Spleen (tissue), 7 donors: ENCODE data around the gene CEACAM5.

Experiments used
- POLR2A ChIP-seq, 3 donors: fragments of 450-650 bp; IDR thresholded peaks; one replicate each; pipeline ENCODE4 v1.5.1; 2017; ENCODE audit warnings: antibody characterized with exemption in 3 of 3, mild to moderate bottlenecking in 1 of 3
- POLR2AphosphoS5 ChIP-seq, 3 donors: sonication (generic); formaldehyde crosslinking; IDR thresholded peaks; one replicate each; pipeline ENCODE4 v1.5.1; 2017; ENCODE audit warnings: antibody characterized with exemption in 3 of 3
- TF ChIP-seq, protein P1 (sequence below), 11 experiments: fragments of 200-600 bp in 7 of 11; fragments of 450-650 bp in 4 of 11; sonication (generic) in 4 of 11; IDR thresholded peaks in 8 of 11; conservative IDR thresholded peaks in 3 of 11; 1 replicate in 7 of 11; 2 replicates in 4 of 11; pipeline versions ENCODE4 v1.4.0 to v1.8.0; 2016 to 2021; ENCODE audit warnings: antibody characterized with exemption in 11 of 11, inconsistent platforms in 4 of 11, mild to moderate bottlenecking in 1 of 11
- donor health status: DM: no; HTN: no; CAD: no; lungs with moderate emphysema.
- donor health status: DM: no; HTN: no; CAD: no.
- donor health status: DM: no; HTN: no; CAD: no.

DNA sequence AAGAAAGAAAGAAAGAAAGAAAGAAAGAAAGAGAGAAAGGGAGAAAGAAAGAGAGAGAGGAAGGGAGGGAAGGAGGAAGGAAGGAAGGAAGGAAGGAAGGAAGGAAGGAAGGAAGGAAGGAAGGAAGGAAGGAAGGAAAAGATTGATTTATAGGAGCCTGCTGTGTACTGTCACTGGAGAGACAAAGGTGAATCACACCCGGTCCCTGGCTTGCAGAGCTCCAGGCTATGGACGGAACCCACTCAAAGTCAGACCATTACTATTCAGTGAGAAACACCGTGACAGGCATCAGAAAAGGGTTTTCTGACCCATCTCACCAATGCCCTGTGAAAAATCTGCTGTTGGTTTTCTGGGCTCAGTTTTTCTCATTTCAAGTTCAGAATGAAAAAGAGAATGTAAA, 39.6 kb downstream of the CEACAM5 start:
- no peak for TF ChIP-seq POLR2A (IDR thresholded peaks at IDR 0.05)
- TF ChIP-seq, protein P1, sequence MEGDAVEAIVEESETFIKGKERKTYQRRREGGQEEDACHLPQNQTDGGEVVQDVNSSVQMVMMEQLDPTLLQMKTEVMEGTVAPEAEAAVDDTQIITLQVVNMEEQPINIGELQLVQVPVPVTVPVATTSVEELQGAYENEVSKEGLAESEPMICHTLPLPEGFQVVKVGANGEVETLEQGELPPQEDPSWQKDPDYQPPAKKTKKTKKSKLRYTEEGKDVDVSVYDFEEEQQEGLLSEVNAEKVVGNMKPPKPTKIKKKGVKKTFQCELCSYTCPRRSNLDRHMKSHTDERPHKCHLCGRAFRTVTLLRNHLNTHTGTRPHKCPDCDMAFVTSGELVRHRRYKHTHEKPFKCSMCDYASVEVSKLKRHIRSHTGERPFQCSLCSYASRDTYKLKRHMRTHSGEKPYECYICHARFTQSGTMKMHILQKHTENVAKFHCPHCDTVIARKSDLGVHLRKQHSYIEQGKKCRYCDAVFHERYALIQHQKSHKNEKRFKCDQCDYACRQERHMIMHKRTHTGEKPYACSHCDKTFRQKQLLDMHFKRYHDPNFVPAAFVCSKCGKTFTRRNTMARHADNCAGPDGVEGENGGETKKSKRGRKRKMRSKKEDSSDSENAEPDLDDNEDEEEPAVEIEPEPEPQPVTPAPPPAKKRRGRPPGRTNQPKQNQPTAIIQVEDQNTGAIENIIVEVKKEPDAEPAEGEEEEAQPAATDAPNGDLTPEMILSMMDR (IDR thresholded peaks at IDR 0.05 in 8 of 11, conservative IDR thresholded peaks at IDR 0.05 in 3 of 11), result no peak
- TF ChIP-seq POLR2AphosphoS5 (IDR thresholded peaks at IDR 0.05), result no peak
